Measurements from ENCODE around the gene VMO1.

DNA sequence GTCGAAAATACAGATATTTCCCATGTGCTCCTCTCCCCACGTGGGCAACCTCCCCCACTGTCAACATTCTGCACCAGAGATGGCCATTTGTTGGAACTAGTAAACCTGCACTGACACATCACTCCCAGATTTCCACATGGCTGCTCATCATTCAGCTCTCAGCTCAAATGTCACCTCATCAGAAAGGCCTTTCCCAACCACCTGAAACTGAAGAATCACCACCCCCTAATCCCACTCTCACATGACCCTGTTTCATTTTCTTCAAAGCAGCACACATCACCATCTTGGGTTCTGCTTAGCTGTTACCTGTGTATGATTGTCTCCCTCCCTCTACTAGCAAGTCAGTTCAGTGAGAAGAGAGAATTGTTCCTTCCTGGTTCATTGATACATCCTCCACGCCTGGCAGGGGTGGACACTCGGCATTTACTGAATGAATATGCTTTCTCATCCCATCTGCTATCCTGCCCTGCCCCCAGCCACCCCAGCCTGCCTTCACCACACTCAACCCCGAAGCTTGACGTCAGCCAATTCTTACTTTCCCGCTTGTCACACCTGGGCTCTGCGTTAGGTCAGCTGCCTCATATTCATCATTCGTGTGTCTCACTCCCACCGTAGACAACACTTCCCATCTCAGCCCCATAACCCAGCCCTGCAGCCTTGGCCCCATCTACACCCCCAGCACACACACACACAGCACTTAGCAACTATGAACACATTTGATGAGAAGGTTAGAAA lies 14.5 kb upstream of the VMO1 start:
- TF ChIP-seq POLR2A (IDR thresholded peaks at IDR 0.05) = no peak
- TF ChIP-seq, protein P1, sequence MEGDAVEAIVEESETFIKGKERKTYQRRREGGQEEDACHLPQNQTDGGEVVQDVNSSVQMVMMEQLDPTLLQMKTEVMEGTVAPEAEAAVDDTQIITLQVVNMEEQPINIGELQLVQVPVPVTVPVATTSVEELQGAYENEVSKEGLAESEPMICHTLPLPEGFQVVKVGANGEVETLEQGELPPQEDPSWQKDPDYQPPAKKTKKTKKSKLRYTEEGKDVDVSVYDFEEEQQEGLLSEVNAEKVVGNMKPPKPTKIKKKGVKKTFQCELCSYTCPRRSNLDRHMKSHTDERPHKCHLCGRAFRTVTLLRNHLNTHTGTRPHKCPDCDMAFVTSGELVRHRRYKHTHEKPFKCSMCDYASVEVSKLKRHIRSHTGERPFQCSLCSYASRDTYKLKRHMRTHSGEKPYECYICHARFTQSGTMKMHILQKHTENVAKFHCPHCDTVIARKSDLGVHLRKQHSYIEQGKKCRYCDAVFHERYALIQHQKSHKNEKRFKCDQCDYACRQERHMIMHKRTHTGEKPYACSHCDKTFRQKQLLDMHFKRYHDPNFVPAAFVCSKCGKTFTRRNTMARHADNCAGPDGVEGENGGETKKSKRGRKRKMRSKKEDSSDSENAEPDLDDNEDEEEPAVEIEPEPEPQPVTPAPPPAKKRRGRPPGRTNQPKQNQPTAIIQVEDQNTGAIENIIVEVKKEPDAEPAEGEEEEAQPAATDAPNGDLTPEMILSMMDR (IDR thresholded peaks at IDR 0.05) = no peak
